PFSK-1 (cell line): ENCODE results near the gene GBE1.

Source experiments
- FOXP2 ChIP-seq: optimal IDR thresholded peaks from 2 replicates; pipeline ENCODE3; 2011; ENCODE audit warnings: borderline replicate concordance, control low read depth, inconsistent platforms; ENCODE audit not compliant: insufficient read depth; ENCODE audit errors: extremely low read length, extremely low read depth
- POLR2AphosphoS5 ChIP-seq: IDR thresholded peaks from 2 replicates; pipeline ENCODE4 v1.6.1; 2012; ENCODE audit warnings: low read depth, mild to moderate bottlenecking, control low read depth, low read length, moderate library complexity
- SIN3A ChIP-seq: IDR thresholded peaks from 2 replicates; pipeline ENCODE4 v1.6.1; 2012; ENCODE audit warnings: mild to moderate bottlenecking, low read length, moderate library complexity, borderline replicate concordance; ENCODE audit not compliant: insufficient read depth
- TAF1 ChIP-seq: IDR thresholded peaks from 2 replicates; pipeline ENCODE4 v1.6.1; 2012; ENCODE audit warnings: low read length, control low read depth, borderline replicate concordance; ENCODE audit not compliant: insufficient read depth
- TF ChIP-seq, protein P1 (sequence below), 2 experiments: IDR thresholded peaks; 2 replicates each; pipeline versions ENCODE4 v1.6.1 to v1.8.0; 2011 to 2012; ENCODE audit warnings: low read depth in 2 of 2, low read length in 2 of 2, control low read depth in 1 of 2, inconsistent platforms in 1 of 2, mild to moderate bottlenecking in 1 of 2, moderate library complexity in 1 of 2; ENCODE audit not compliant: insufficient read depth in 1 of 2

DNA sequence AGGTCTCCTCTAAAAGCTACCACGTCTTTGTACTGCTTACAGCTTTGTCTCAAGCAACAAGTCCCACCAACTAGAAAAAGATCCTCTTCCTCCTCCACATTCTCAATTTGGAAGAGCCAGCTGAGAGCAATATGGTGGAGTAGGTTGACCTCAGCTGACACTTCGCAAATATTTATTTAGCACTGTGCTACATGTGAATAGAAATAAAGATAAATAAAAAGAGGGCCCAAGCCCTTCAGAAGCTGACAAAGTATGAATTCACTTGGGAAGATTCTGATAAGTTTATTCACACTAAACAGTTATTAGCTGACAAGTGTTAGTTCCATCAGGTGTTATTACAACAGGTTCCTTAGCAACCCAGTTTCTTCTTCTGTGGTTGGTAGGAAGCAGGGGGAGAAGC, 310.3 kb downstream of the GBE1 start:
- TF ChIP-seq POLR2AphosphoS5 (no peak), TAF1 (no peak), FOXP2 (no peak), SIN3A (no peak)
- TF ChIP-seq, protein P1, sequence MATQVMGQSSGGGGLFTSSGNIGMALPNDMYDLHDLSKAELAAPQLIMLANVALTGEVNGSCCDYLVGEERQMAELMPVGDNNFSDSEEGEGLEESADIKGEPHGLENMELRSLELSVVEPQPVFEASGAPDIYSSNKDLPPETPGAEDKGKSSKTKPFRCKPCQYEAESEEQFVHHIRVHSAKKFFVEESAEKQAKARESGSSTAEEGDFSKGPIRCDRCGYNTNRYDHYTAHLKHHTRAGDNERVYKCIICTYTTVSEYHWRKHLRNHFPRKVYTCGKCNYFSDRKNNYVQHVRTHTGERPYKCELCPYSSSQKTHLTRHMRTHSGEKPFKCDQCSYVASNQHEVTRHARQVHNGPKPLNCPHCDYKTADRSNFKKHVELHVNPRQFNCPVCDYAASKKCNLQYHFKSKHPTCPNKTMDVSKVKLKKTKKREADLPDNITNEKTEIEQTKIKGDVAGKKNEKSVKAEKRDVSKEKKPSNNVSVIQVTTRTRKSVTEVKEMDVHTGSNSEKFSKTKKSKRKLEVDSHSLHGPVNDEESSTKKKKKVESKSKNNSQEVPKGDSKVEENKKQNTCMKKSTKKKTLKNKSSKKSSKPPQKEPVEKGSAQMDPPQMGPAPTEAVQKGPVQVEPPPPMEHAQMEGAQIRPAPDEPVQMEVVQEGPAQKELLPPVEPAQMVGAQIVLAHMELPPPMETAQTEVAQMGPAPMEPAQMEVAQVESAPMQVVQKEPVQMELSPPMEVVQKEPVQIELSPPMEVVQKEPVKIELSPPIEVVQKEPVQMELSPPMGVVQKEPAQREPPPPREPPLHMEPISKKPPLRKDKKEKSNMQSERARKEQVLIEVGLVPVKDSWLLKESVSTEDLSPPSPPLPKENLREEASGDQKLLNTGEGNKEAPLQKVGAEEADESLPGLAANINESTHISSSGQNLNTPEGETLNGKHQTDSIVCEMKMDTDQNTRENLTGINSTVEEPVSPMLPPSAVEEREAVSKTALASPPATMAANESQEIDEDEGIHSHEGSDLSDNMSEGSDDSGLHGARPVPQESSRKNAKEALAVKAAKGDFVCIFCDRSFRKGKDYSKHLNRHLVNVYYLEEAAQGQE (IDR thresholded peaks at IDR 0.05; ENCODE audit: insufficient read depth in 1 of 2, low read depth in 2 of 2, low read length in 2 of 2), result no peak
